Measurements from ENCODE around the gene NXNL1. TPM values are rescaled to one million over a fixed set of nuclear protein-coding genes. Genes with fewer than 3 reads are reported as not detected.

The NXNL1 gene
- total and polyA plus RNA-seq, 2 donors (not counting 3 experiments of a cell fraction or from before 2014, with no cell fraction given): not detected

- peaks cover 45% of the 10 kb centered on the region for H3K79me2 ChIP-seq (ENCODE audit: control insufficient read depth, insufficient read depth, low read length)
- no peaks in the 10 kb centered on the region for H3K9me1 ChIP-seq (replicated peaks; ENCODE audit: control insufficient read depth, extremely low read depth, insufficient read depth, low read length)
- FAIRE-seq (no peak), DNase-seq (ENCODE audit: low read depth, low spot score) (no peak)
- no peak overlapping the region for H3K9ac ChIP-seq (replicated peaks; ENCODE audit: extremely low read depth, insufficient read depth, low read length)
- no TSS peak for BruUV-seq (replicated peaks)
- H3K27ac ChIP-seq (ENCODE audit: insufficient read depth, low read depth, low read length): no peak overlapping the region
- no peaks in the 10 kb centered on the region for H4K20me1 ChIP-seq (replicated peaks; ENCODE audit: control insufficient read depth, extremely low read depth, insufficient read depth, low read length)
- H3K27me3 ChIP-seq (ENCODE audit: control insufficient read depth in 2 of 2, insufficient read depth in 2 of 2, low read length in 2 of 2): no peaks in the 10 kb centered on the region
- H3K4me3 ChIP-seq (replicated peaks in 1 of 3; ENCODE audit: insufficient read depth in 1 of 3, low read depth in 1 of 3, low read length in 3 of 3): no peak overlapping the region
- intact Hi-C loops (cut with micrococcal nuclease): no loop called here
- ChIA-PET POLR2A (interaction anchor here (0.5 kb wide), 1 partner anchor 12 kb away, joined by 5 read pairs; no protein-coding TSS in a partner anchor), CTCF (interaction anchor here (8.4 kb wide), 1 partner anchor 10 kb away, joined by 67 read pairs; no protein-coding TSS in a partner anchor)
- no peak overlapping the region for H2AFZ ChIP-seq (ENCODE audit: low read depth, low read length)
- TF ChIP-seq CTCF (IDR thresholded peaks at IDR 0.05; ENCODE audit: extremely low read depth in 1 of 2, insufficient read depth in 1 of 2, low read depth in 1 of 2, low read length in 2 of 2): no peak
- TF ChIP-seq POLR2AphosphoS5 (IDR thresholded peaks at IDR 0.05; ENCODE audit: insufficient read depth, low read depth, low read length): no peak
- TF ChIP-seq POLR2A (IDR thresholded peaks at IDR 0.05; ENCODE audit: low read depth, low read length): no peak
- no peak for TF ChIP-seq EZH2 (IDR thresholded peaks at IDR 0.05; ENCODE audit: borderline replicate concordance, low read depth, low read length, severe bottlenecking)
- no peak overlapping the region for H3K4me2 ChIP-seq (ENCODE audit: insufficient read depth, low read length)
- H3K9me3 ChIP-seq (replicated peaks; ENCODE audit: control insufficient read depth, insufficient read depth, low read length): no peaks in the 10 kb centered on the region
- H3K36me3 ChIP-seq (ENCODE audit: control insufficient read depth in 2 of 2, extremely low read depth in 1 of 2, insufficient read depth in 2 of 2, low read length in 2 of 2): peaks cover 0 to 4% of the 10 kb centered on the region in 2 experiments
- H3K4me1 ChIP-seq (ENCODE audit: control insufficient read depth, extremely low read depth, insufficient read depth, low read length): peaks cover 8% of the 10 kb centered on the region
- dilution Hi-C loops (cut with MboI; ENCODE audit: extremely low pct_ligation_motif_present, low sequenced_read_pairs): no loop called here
These were observed 46.0 kb upstream of the NXNL1 start for GRCh38 chr19:17506745-17507144.

- intact Hi-C loops (cut with micrococcal nuclease): no loop called here
- H3K36me3 ChIP-seq (ENCODE audit: control insufficient read depth in 2 of 2, extremely low read depth in 1 of 2, insufficient read depth in 2 of 2, low read length in 2 of 2): peaks cover 0 to 7% of the 10 kb centered on the region in 2 experiments
- H3K9me3 ChIP-seq (replicated peaks; ENCODE audit: control insufficient read depth, insufficient read depth, low read length): no peaks in the 10 kb centered on the region
- H4K20me1 ChIP-seq (replicated peaks; ENCODE audit: control insufficient read depth, extremely low read depth, insufficient read depth, low read length): no peaks in the 10 kb centered on the region
- DNase-seq (ENCODE audit: low read depth, low spot score): no peak
- ChIA-PET CTCF (interaction anchor here (8.4 kb wide), 1 partner anchor 8 kb away, joined by 67 read pairs; no protein-coding TSS in a partner anchor), POLR2A (no interaction called here)
- FAIRE-seq: no peak
- H3K9ac ChIP-seq (replicated peaks; ENCODE audit: extremely low read depth, insufficient read depth, low read length): no peak overlapping the region
- H3K79me2 ChIP-seq (ENCODE audit: control insufficient read depth, insufficient read depth, low read length): peaks cover 36% of the 10 kb centered on the region
- no peak overlapping the region for H3K4me2 ChIP-seq (ENCODE audit: insufficient read depth, low read length)
- dilution Hi-C loops (cut with MboI; ENCODE audit: extremely low pct_ligation_motif_present, low sequenced_read_pairs): no loop called here
- no peaks in the 10 kb centered on the region for H3K27me3 ChIP-seq (ENCODE audit: control insufficient read depth in 2 of 2, insufficient read depth in 2 of 2, low read length in 2 of 2)
- no TSS peak for BruUV-seq (replicated peaks)
- H3K9me1 ChIP-seq (replicated peaks; ENCODE audit: control insufficient read depth, extremely low read depth, insufficient read depth, low read length): no peaks in the 10 kb centered on the region
- no peak overlapping the region for H3K4me3 ChIP-seq (replicated peaks in 1 of 3; ENCODE audit: insufficient read depth in 1 of 3, low read depth in 1 of 3, low read length in 3 of 3)
- no peak overlapping the region for H2AFZ ChIP-seq (ENCODE audit: low read depth, low read length)
- TF ChIP-seq POLR2AphosphoS5 (IDR thresholded peaks at IDR 0.05; ENCODE audit: insufficient read depth, low read depth, low read length) (no peak), CTCF (IDR thresholded peaks at IDR 0.05; ENCODE audit: extremely low read depth in 1 of 2, insufficient read depth in 1 of 2, low read depth in 1 of 2, low read length in 2 of 2) (no peak), EZH2 (IDR thresholded peaks at IDR 0.05; ENCODE audit: borderline replicate concordance, low read depth, low read length, severe bottlenecking) (no peak), JUN (IDR thresholded peaks at IDR 0.05; ENCODE audit: borderline replicate concordance, insufficient read depth, insufficient read length, low read depth) (no peak), FOS (IDR thresholded peaks at IDR 0.05; ENCODE audit: borderline replicate concordance, insufficient read depth, low read length) (no peak), GATA2 (IDR thresholded peaks at IDR 0.05; ENCODE audit: insufficient read depth, insufficient read length, low read depth, low read length) (no peak), POLR2A (IDR thresholded peaks at IDR 0.05; ENCODE audit: low read depth, low read length) (no peak), MYC (IDR thresholded peaks at IDR 0.05; ENCODE audit: low read depth, low read length) (no peak)
- no peak overlapping the region for H3K27ac ChIP-seq (ENCODE audit: insufficient read depth, low read depth, low read length)
- peaks cover 9% of the 10 kb centered on the region for H3K4me1 ChIP-seq (ENCODE audit: control insufficient read depth, extremely low read depth, insufficient read depth, low read length)
These were observed 44.5 kb upstream of the NXNL1 start for GRCh38 chr19:17505223-17505622.
